ENCODE measurements around the gene CYB5RL. TPM values are rescaled to one million over a fixed set of nuclear protein-coding genes. Genes with fewer than 3 reads are reported as not detected.

CYB5RL gene
- polyA plus RNA-seq, 1 of the 3 experiments (the other 2 are of a cell fraction), result 3.3 TPM

DNA sequence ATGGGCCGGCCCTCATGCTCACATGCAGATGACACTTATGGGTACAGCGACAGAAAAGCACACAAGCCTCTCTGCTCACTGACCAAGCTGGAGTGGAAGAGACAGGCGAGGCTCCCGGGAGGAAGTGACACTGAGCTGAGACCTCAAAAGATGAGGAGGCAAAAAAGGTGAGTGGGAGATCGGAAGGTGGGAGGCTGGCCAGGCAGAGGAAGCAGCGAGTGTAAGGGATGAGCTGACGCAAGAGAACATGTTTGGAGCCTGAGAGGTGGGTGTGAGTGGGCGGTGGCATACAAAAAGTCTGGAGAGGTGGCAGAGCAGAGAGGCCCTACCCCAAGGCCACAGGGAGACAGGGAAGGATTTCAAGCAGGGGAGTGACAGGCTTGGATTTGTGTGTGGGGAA lies 28.8 kb downstream of the CYB5RL start:
- H3K27me3 ChIP-seq (ENCODE audit: insufficient read depth), result no peaks in the 10 kb centered on the region
- H2AFZ ChIP-seq (ENCODE audit: low read depth), result no peak overlapping the region
- H3K36me3 ChIP-seq (replicated peaks in 1 of 2; ENCODE audit: control insufficient read depth in 1 of 2, insufficient read depth in 2 of 2, low read length in 1 of 2), result no peaks in the 10 kb centered on the region
- ChIA-PET POLR2A (no interaction called here), CTCF (interaction anchor here (0.6 kb wide), 1 partner anchor 231 kb away, joined by 4 read pairs; no protein-coding TSS in a partner anchor)
- H3K4me1 ChIP-seq (ENCODE audit: control insufficient read depth in 1 of 2, insufficient read depth in 2 of 2, low read depth in 1 of 2, low read length in 1 of 2), result no peaks in the 10 kb centered on the region; a peak in 1 of 4 replicates
- no peaks in the 10 kb centered on the region for H3K79me2 ChIP-seq (ENCODE audit: insufficient read depth)
- no peaks in the 10 kb centered on the region for H3K9me3 ChIP-seq
- TF ChIP-seq SMC3 (IDR thresholded peaks at IDR 0.05; ENCODE audit: low read depth, low read length) (no peak), RAD21 (IDR thresholded peaks at IDR 0.05; ENCODE audit: low read length) (no peak), MXI1 (IDR thresholded peaks at IDR 0.05; ENCODE audit: low read depth, low read length) (no peak), YY1 (IDR thresholded peaks at IDR 0.05; ENCODE audit: low read depth) (no peak), TEAD4 (IDR thresholded peaks at IDR 0.05; ENCODE audit: borderline replicate concordance, insufficient read depth) (no peak), FOSL2 (IDR thresholded peaks at IDR 0.05; ENCODE audit: borderline replicate concordance, low read depth) (no peak), NRF1 (IDR thresholded peaks at IDR 0.05; ENCODE audit: low read depth, low read length) (no peak), TCF12 (IDR thresholded peaks at IDR 0.05) (no peak), USF1 (IDR thresholded peaks at IDR 0.05; ENCODE audit: borderline replicate concordance, low read depth) (no peak), EP300 (IDR thresholded peaks at IDR 0.05; ENCODE audit: borderline replicate concordance in 1 of 2, low read depth in 1 of 2, low read length in 1 of 2) (no peak), FOXM1 (IDR thresholded peaks at IDR 0.05; ENCODE audit: low read depth) (no peak), MEF2A (IDR thresholded peaks at IDR 0.05; ENCODE audit: borderline replicate concordance, low read depth) (no peak), RXRA (IDR thresholded peaks at IDR 0.05; ENCODE audit: borderline replicate concordance, low read depth) (no peak), USF2 (IDR thresholded peaks at IDR 0.05; ENCODE audit: borderline replicate concordance, low read depth, low read length) (no peak)
- TF ChIP-seq, protein P1, sequence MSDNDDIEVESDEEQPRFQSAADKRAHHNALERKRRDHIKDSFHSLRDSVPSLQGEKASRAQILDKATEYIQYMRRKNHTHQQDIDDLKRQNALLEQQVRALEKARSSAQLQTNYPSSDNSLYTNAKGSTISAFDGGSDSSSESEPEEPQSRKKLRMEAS (IDR thresholded peaks at IDR 0.05; ENCODE audit: low read depth), result no peak
- no peaks in the 10 kb centered on the region for H4K20me1 ChIP-seq (ENCODE audit: insufficient read depth)
- H3K9ac ChIP-seq, result no peak overlapping the region
- no peaks in the 10 kb centered on the region for H3F3A ChIP-seq (replicated peaks; ENCODE audit: insufficient read depth)
- no peak overlapping the region for H3K27ac ChIP-seq (ENCODE audit: low read depth in 2 of 2, low read length in 1 of 2)
- no peak for DNase-seq
- no peak overlapping the region for H3K4me3 ChIP-seq (ENCODE audit: low read depth in 2 of 2, low read length in 1 of 2)
- H3K9me2 ChIP-seq, result no peaks in the 10 kb centered on the region
- WGBS (ENCODE audit: low lambda C conversion rate), result 93% methylated on average over 8 of the region's 8 CpGs
- no peak overlapping the region for H3K4me2 ChIP-seq

DNA sequence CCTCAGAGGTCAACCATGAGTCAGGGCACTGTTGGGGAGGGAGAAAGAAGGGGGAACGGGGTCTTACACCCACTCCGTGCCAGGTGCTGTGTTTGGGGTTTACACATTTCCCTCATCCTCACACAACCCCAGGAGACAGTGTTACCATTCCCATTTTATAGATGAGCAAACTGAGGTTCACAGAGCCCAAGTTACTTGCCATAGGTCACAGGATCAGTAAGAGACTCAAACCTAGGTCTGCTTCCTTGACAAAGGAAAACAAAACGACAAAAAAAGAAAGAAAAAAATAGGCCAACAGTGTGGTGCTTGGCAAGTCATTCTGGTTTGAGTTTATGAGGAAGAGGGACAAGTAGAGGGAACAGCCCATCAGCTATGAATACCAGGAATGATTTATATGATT lies 30.8 kb downstream of the CYB5RL start:
- Histone ChIP-seq H3K4me1 (ENCODE audit: control insufficient read depth in 1 of 2, insufficient read depth in 2 of 2, low read depth in 1 of 2, low read length in 1 of 2) (no peaks in the 10 kb centered on the region; a peak in 1 of 4 replicates), H3K27ac (ENCODE audit: low read depth in 2 of 2, low read length in 1 of 2) (no peak overlapping the region), H3K4me2 (no peak overlapping the region), H3K4me3 (ENCODE audit: low read depth in 2 of 2, low read length in 1 of 2) (no peak overlapping the region), H4K20me1 (ENCODE audit: insufficient read depth) (no peaks in the 10 kb centered on the region), H3K9ac (no peak overlapping the region), H3K27me3 (ENCODE audit: insufficient read depth) (no peaks in the 10 kb centered on the region), H3F3A (replicated peaks; ENCODE audit: insufficient read depth) (no peaks in the 10 kb centered on the region), H3K9me3 (no peaks in the 10 kb centered on the region), H2AFZ (ENCODE audit: low read depth) (no peak overlapping the region), H3K9me2 (no peaks in the 10 kb centered on the region), H3K79me2 (ENCODE audit: insufficient read depth) (no peaks in the 10 kb centered on the region), H3K36me3 (replicated peaks in 1 of 2; ENCODE audit: control insufficient read depth in 1 of 2, insufficient read depth in 2 of 2, low read length in 1 of 2) (no peaks in the 10 kb centered on the region)
- 73% methylated on average over 3 of the region's 3 CpGs for WGBS (ENCODE audit: low lambda C conversion rate)
- no peak for DNase-seq
- ChIA-PET POLR2A (no interaction called here), CTCF (interaction anchor here (1.5 kb wide), 1 partner anchor 17 kb away, joined by 3 read pairs; no protein-coding TSS in a partner anchor)
- no peak for TF ChIP-seq MXI1 (IDR thresholded peaks at IDR 0.05; ENCODE audit: low read depth, low read length)
- TF ChIP-seq ELF1 (IDR thresholded peaks at IDR 0.05), result no peak
- no peak for TF ChIP-seq TEAD4 (IDR thresholded peaks at IDR 0.05; ENCODE audit: borderline replicate concordance, insufficient read depth)
- no peak for TF ChIP-seq NFIC (IDR thresholded peaks at IDR 0.05; ENCODE audit: borderline replicate concordance)

Data from SK-N-SH (cell line).